GM10266 (cell line): Measurements from ENCODE around the gene CEP57.

ENCODE experiments used
- DNase-seq: peaks from one replicate; pipeline ENCODE4 v3.0.0; 2012; ENCODE audit errors: extremely low spot score
- TF ChIP-seq, protein P1 (sequence below): IDR thresholded peaks from 2 replicates; pipeline ENCODE4 v1.5.1; 2012; ENCODE audit warnings: mild to moderate bottlenecking, low read depth; ENCODE audit not compliant: control insufficient read depth, insufficient read depth; ENCODE audit errors: missing control alignments

The CEP57 gene

GRCh38 chr11:95790933-95791708 is 823 bp downstream of the CEP57 start:
- TF ChIP-seq, protein P1, sequence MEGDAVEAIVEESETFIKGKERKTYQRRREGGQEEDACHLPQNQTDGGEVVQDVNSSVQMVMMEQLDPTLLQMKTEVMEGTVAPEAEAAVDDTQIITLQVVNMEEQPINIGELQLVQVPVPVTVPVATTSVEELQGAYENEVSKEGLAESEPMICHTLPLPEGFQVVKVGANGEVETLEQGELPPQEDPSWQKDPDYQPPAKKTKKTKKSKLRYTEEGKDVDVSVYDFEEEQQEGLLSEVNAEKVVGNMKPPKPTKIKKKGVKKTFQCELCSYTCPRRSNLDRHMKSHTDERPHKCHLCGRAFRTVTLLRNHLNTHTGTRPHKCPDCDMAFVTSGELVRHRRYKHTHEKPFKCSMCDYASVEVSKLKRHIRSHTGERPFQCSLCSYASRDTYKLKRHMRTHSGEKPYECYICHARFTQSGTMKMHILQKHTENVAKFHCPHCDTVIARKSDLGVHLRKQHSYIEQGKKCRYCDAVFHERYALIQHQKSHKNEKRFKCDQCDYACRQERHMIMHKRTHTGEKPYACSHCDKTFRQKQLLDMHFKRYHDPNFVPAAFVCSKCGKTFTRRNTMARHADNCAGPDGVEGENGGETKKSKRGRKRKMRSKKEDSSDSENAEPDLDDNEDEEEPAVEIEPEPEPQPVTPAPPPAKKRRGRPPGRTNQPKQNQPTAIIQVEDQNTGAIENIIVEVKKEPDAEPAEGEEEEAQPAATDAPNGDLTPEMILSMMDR: no peak
- peak; percentile 32 for DNase-seq

GRCh38 chr11:95791709-95792033 is 1.4 kb downstream of the CEP57 start:
- DNase-seq: no peak
- TF ChIP-seq, protein P1: no peak

- DNase-seq: no peak
- TF ChIP-seq, protein P1: no peak
Measured at GRCh38 chr11:95792200-95792599, 1.9 kb downstream of the CEP57 start.

GRCh38 chr11:95792700-95793099 is 2.4 kb downstream of the CEP57 start:
- DNase-seq: no peak
- TF ChIP-seq, protein P1: no peak

- TF ChIP-seq, protein P1: no peak
- no peak for DNase-seq
Measured at GRCh38 chr11:95793116-95793515, 2.8 kb downstream of the CEP57 start.

DNA sequence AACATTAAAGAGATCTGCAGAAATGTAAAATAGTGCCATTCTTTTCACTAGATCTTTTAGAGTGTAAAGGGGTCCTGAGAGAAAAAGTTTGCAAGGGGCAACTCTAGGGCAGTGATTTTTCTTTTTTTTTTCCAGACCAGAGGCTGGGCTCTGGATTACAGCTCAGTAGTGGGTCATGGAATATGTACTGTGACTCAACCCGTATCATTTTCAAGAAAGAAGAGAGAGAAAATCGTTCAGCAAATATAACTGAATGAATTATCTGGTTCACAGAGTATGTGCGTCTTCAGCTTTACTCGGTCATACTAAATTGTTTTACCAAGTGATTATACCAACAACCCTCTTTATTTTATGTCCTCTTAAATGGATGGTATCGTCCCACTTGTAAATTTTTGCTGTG is 3.8 kb downstream of the CEP57 start:
- DNase-seq: no peak
- TF ChIP-seq, protein P1: no peak

DNA sequence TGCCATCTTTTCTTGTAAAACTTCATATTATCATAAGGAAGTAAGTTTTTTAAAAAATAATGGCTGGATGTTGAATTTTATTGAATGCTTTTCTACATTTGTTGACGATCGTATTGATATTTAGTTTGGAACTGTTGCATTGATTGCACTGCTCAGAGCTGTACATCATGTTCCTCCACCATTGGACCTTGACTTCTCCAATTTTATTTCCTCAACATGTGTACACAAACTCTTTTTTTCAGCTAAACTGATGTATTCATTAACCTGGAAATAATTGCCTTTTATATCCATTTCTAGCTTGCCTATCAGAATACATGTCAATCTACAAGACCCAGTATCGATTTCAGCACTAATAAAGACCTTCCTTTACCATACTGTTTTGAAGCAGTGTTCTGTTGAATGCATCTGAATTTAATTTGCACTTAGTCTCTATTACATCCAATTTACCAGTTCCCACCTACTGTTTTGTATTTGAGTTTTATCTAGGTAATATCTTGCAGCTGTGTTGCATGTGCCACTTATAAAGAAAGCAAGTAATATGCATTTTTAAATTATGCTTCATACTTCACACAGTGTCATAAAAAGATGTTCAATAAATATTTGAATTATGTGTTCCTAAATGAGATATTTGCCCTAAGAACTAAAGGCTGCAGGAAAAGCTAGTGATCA is 5.5 kb downstream of the CEP57 start:
- DNase-seq: no peak
- TF ChIP-seq, protein P1: no peak
